NCI-H2107 treated with DMSO at 0.1 percent for 48 hours (cell line): Measurements from ENCODE around the gene SLC39A2.

Experiments used
- DNase-seq: peaks from one replicate; lab custom pipeline; 2025; ENCODE audit not compliant: unreplicated experiment; lab: John Stamatoyannopoulos, UW

SLC39A2 gene

DNA sequence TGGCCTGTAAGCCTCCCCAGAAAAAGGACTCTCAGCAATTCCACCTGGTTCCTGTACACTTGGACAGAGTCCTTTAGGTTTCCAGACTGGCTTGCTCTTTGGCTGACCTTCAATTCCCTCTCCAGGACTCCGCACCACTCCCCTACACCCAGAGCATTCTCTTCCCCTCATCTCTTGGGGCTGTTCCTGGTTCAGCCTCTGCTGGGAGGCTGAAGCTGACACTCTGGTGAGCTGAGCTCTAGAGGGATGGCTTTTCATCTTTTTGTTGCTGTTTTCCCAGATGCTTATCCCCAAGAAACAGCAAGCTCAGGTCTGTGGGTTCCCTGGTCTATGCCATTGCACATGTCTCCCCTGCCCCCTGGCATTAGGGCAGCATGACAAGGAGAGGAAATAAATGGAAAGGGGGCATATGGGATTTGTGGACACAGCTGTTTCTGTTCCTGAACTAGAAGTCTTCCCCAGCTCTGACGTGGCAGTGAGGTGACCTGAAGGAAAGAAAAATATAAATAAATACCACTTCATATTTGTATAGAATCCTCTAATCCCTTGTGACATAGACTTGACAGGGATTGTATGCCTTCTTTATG lies 44.4 kb downstream of the SLC39A2 start:
- DNase-seq = no peak

DNA sequence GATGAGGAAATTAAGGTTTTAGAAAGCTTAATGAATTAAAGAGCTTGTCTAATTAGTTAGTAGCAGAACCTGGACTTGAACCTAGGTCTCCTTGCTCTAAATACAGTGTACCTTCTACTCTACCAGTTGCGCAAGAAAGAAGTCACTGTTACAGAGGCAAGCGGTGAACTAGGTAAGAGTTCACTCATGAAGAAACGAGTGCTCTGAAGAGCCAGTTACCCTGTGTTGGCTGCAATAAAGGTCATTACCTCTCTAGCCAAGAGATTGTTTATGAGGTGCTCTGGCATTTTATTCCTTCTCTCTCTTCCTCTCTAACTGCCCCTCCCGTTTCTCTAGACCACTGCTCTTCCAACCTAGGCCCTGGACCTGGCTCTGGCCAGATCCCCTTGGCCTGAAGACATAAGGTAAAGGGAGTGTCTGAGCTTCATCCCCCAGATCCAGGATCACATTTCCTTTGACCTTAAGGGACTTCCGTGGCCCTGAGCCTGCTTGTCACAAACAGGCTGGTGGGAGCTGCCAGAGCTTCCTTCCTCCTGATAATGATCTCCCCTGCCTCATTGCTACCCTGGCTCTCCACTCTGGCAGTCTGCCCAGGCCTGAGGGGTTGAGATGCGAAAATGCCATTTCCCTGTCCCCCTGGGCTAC lies 45.0 kb downstream of the SLC39A2 start:
- DNase-seq = no peak

DNA sequence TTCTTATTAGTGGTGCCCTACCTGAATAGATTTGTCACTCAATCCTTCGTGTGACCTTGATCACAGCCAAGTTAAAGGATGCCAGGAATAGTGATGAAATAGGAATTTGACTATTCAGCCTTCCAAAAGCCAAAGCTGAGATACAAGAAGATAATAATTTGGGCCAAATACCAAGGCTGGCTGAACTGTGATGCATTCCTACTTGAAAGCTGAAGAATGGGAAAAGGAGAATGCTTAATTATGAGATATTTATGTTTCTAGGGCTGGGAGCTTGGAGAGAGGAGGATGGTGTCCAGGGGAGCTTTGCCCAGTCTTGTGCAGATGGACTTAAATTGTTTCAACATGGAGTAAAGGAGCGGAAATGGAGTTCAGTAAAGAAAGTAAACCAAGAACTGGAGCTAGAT lies 48.3 kb downstream of the SLC39A2 start:
- DNase-seq = no peak

DNA sequence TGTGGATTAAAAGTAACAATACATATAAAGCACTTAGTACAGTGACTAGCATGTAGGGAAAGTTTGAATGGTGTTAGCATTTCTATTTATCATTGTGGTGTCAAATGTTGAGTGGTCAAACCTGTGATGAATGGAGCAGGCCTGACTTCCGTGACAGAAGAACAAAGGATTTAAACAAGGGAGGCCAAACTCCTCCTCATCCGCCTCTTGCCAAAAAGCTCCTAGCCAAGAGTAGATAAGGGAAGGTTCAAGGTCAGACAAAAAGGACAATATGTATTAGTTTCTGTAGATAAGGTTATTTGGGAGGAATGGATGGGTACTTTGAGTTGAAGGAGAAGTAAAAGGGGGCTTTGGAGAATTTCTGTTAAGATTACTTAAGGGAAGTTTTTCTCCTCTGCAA lies 49.5 kb downstream of the SLC39A2 start:
- DNase-seq = no peak

DNA sequence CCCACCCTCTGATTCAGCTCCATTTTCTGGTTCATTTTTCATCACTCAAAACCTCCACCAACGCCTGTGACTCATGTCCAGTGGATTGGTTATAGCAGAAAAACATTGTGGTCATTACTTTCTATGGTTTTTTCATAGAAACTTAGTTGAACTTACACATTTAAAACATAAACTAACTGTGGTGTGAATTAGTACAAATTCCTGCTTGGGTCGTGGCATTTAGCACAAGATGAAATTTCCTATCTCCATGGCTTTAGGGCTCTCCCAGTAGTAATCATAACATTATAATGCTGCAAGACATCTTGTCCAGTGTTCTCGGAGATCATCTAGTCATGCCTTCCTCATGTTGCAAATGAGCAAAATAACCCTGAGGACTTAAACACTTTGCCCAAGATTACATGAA lies 50.2 kb downstream of the SLC39A2 start:
- no peak for DNase-seq

DNA sequence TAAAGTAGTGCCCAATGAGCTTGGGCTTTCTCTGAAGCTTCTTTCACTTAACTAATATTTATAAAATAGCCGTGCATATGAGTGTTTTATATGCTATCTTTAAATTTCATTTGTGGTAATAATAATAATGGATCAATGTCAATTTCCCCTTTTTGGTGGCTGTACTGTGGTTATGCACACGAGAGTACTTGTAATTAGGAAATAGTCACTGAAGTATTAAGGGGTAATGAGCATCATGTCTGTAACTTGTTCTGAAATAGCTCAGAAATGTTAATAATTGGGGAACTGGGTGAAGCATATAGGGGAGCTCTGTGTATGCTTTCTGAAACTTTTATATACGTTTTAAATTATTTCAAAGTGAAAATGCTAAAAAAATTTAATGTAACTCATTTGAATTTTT lies 51.5 kb downstream of the SLC39A2 start:
- no peak for DNase-seq
